Right renal cortex interstitium (tissue), 3 donors: ENCODE results near the gene ADAMTS2. TPM values are rescaled to one million over a fixed set of nuclear protein-coding genes. Genes with fewer than 3 reads are reported as not detected.

Source experiments
- DNase-seq, 3 donors: peaks; one replicate each; pipeline ENCODE4 v3.0.0-alpha.2; 2013; ENCODE audit warnings: low read depth in 3 of 3, low spot score in 2 of 3
- polyA plus RNA-seq, 3 donors: library from polyadenylated mRNA; unstranded; fragments of 120-200 nt; gene quantifications; one replicate each; pipeline ENCODE4 v1.2.1, GENCODE V29; 2013; ENCODE audit not compliant: insufficient read length in 3 of 3

The ADAMTS2 gene
- polyA plus RNA-seq, 3 donors, result 9.4 to 9.6 (median 9.4) TPM

GRCh38 chr5:179135006-179135405 lies 210.3 kb downstream of the ADAMTS2 start:
- no peak for DNase-seq

- DNase-seq, result no peak
Observed at GRCh38 chr5:179134511-179134910, 210.8 kb downstream of the ADAMTS2 start.

GRCh38 chr5:179132586-179133355 lies 212.5 kb downstream of the ADAMTS2 start:
- DNase-seq, result no peak

GRCh38 chr5:179131886-179132585 lies 213.2 kb downstream of the ADAMTS2 start:
- DNase-seq, result no peak

GRCh38 chr5:179131321-179131835 lies 213.9 kb downstream of the ADAMTS2 start:
- DNase-seq, result no peak

GRCh38 chr5:179130101-179130681 lies 215.1 kb downstream of the ADAMTS2 start:
- DNase-seq, result no peak

GRCh38 chr5:179129607-179130071 lies 215.6 kb downstream of the ADAMTS2 start:
- DNase-seq, result no peak

GRCh38 chr5:179128976-179129375 lies 216.3 kb downstream of the ADAMTS2 start:
- DNase-seq, result no peak

GRCh38 chr5:179128041-179128365 lies 217.3 kb downstream of the ADAMTS2 start:
- no peak for DNase-seq

GRCh38 chr5:179127136-179128040 lies 217.9 kb downstream of the ADAMTS2 start:
- no peak for DNase-seq

- DNase-seq, result no peak
Observed at GRCh38 chr5:179126506-179126991, 218.7 kb downstream of the ADAMTS2 start.

GRCh38 chr5:179125789-179126505 lies 219.3 kb downstream of the ADAMTS2 start:
- no peak for DNase-seq

- no peak for DNase-seq
Observed at GRCh38 chr5:179124853-179125788, 220.1 kb downstream of the ADAMTS2 start.

- no peak for DNase-seq
Observed at GRCh38 chr5:179124273-179124852, 220.9 kb downstream of the ADAMTS2 start.

- no peak for DNase-seq
Observed at GRCh38 chr5:179123491-179124272, 221.6 kb downstream of the ADAMTS2 start.

GRCh38 chr5:179123109-179123426 lies 222.2 kb downstream of the ADAMTS2 start:
- DNase-seq, result no peak

GRCh38 chr5:179122411-179123108 lies 222.7 kb downstream of the ADAMTS2 start:
- DNase-seq, result no peak
